Activated CD8-positive, alpha-beta memory T cell treated with anti-CD3 and anti-CD28 coated beads for 36 hours (primary cell): ENCODE measurements around the gene ABLIM2. TPM values are rescaled to one million over a fixed set of nuclear protein-coding genes. Genes with fewer than 3 reads are reported as not detected.

Experiments
- CTCF ChIA-PET: fragments of 350-600 bp; sonication (Branson Sonifier 250); formaldehyde crosslinking; loops from one replicate; lab custom pipeline; 2021; ENCODE audit warnings: antibody characterized with exemption; lab: Charles Lee
- POLR2A ChIA-PET: fragments of 350-600 bp; sonication (Branson Sonifier 250); formaldehyde crosslinking; loops from one replicate; lab custom pipeline; 2021; ENCODE audit warnings: antibody characterized with exemption; lab: Charles Lee
- total RNA-seq, 2 experiments: library from RNA; stranded (reverse); gene quantifications; one replicate each; pipeline ENCODE4 v1.2.3, GENCODE V29; 2021

Gene ABLIM2
- total RNA-seq, 2 experiments from 2014 or later, result 0.32 to 0.63 TPM

DNA sequence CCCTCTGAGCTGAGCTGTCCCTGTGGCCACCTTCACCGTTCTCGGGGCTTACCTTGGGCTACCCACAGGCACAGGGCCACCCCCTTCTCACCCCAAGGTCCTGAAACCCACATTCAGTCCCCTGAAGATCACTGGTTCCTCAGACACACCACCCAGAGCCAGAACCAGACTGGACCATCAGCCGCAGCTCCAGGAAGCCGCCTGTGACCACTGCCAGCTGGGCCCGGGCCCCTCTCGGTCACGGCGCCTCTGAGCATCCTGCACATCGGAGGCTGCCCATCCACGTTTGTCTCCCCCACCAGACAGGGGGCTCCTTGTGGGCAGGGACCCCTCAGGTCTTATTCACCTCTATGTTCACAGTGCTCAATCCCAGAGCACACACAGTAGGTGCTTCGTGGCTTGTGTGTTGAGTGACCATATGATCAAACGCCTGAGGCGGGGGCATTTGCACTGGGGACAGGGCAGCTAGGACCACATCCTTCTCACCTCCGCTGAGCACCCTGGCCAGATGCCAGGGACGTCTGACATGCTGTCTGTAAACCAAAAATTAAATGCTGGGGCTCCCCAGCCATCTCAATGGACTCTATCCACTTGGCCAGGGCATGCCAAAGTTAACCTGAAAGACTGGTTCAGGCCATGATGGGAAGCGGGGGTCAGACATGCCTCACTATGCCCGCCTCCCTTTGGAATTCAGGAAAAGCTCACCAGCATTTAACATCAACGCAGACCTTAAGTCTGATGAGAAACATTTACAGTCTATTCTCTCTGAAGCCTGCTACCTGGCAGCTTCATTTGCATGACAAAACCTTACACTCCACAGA is 109.5 kb downstream of the ABLIM2 start:
- ChIA-PET POLR2A (no interaction called here), CTCF (no interaction called here)

DNA sequence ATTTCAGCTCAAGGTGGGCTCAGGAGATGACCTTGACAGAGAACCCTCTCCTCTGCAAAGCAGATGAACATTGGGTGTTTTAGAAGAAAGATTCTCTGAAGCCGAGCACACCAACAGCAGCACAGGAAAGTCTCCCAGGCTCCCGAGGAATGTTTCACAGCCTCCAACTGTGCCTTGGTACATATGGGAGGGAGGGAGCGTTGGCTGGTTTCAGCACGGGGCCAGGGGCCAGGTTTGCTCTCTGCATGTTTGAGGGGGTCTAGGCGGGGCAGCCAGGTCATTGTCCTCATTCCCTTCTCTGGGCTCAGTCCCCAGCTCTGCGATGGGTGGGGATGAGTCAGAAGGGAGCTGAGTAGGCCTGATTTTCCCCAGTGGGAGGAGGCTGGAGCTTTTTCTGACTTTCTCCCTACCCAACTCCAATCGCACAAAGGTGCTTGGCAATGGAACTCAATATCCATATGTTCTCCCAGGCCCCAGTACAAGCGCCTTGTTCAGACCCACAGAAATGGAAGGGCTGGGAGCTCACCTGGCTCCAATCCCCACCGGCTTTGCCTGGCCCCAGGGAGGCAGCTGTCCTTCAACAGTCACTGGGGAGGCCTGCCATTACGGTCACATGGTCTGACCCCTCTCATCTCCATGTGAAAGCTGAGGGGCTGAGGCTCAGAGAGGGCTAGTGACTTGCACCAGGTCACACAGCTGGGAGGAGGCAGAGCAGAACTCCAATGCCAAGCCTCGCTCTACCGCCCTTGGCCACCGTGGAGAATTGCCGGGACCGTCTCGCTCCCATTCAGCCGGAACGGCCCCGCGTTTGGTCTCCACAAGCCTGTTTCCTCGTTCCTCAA is 110.6 kb downstream of the ABLIM2 start:
- POLR2A ChIA-PET, result no interaction called here

DNA sequence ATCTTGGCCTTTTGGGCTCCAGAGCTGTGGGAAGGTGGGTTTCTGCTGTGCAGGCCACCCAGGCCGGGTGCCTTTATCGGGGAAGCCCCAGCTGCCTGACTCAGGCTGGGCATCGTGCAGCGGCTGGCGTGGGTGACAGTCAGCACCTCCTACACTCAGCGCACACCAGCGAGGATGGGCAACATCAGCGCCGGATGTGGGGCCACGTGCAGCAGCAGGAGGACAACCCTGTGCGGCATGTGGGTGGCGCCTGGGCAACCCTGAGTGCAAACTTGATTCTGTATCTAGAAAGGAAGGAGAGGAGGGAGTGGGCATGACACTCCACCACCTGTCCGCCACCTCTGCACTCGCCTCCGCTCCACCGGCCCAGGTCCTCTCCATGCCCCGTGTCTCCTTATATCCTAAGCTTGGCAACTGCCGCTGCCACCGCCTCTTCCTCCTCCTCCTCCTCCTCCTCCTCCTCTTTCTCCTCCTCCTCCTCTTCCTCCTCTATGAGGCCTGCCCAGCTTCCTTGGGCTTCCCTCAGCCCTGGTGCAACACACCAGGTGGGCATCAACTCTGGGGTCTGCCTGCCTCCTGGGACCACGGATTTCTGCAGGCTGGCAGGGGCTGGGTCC is 111.6 kb downstream of the ABLIM2 start:
- ChIA-PET POLR2A (no interaction called here), CTCF (no interaction called here)

More for the DNA sequence above, 110.6 kb downstream of the ABLIM2 start:
- CTCF ChIA-PET, result no interaction called here

- POLR2A ChIA-PET, result no interaction called here
These were observed 112.7 kb downstream of the ABLIM2 start for GRCh38 chr4:8045909-8046308.

DNA sequence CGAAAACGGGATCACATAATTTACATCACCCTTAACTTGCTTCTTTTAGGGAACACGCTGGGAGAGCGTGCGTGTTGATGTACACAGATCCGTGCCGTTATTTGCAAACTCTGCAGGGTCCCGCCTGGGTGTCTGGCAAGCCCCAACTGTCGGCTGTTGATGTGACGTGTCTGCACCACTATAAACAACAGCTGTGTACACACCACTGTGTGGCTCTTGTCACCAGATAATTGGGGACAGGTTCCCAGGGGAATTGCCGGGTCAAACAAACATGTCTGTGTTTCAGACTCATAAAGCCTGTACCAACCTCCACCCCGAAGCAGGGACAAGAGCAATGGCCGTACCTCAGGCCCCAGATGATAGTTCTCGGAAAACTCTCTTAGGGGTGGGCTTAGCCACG is 113.9 kb downstream of the ABLIM2 start:
- ChIA-PET CTCF (no interaction called here), POLR2A (no interaction called here)

More at GRCh38 chr4:8045909-8046308, 112.7 kb downstream of the ABLIM2 start:
- CTCF ChIA-PET, result no interaction called here

GRCh38 chr4:8044244-8044643 is 114.4 kb downstream of the ABLIM2 start:
- ChIA-PET CTCF (no interaction called here), POLR2A (no interaction called here)

DNA sequence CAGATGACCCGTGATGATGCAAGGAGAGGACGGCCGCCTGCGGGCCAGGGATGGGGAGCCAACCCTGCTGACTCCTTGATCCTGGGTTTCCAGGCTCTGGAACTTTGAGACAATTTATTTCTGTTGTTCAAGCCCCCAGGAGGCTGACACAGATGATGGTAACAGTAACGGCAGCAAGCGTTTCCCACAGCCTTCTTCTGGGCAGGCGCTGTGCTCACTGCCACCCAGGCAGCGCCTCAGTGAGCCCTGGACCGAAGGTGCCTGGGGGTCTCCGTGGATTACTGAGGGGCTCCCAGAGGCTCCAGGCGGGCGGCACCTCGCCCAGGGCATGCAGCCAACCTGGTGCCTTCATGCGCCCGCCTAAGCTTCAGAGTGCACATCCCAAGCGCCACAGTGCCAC is 115.0 kb downstream of the ABLIM2 start:
- ChIA-PET POLR2A (no interaction called here), CTCF (no interaction called here)

- POLR2A ChIA-PET, result no interaction called here
- CTCF ChIA-PET, result no interaction called here
These were observed 116.7 kb downstream of the ABLIM2 start for GRCh38 chr4:8041868-8042267.

DNA sequence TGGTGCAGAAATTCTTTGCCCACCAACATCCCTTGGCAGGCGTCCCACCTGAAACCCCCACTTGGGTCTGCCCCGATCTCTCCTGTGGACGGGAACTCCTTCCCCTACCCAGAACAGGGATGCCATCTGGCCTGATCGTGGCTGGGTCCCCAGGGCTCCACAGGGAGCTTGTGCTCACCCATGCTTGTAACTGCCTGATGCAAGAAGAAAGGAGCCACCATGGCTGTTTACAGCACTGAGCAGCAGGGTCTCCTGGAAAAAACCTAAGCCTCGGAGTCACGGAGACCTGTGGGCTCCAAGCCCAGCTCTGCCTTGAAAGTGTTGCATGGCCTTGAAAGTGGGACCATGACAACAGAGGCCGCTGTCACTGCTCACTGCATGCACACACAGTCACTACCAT is 117.4 kb downstream of the ABLIM2 start:
- CTCF ChIA-PET, result no interaction called here
- POLR2A ChIA-PET, result no interaction called here

GRCh38 chr4:8040607-8041006 is 118.0 kb downstream of the ABLIM2 start:
- ChIA-PET POLR2A (no interaction called here), CTCF (no interaction called here)

DNA sequence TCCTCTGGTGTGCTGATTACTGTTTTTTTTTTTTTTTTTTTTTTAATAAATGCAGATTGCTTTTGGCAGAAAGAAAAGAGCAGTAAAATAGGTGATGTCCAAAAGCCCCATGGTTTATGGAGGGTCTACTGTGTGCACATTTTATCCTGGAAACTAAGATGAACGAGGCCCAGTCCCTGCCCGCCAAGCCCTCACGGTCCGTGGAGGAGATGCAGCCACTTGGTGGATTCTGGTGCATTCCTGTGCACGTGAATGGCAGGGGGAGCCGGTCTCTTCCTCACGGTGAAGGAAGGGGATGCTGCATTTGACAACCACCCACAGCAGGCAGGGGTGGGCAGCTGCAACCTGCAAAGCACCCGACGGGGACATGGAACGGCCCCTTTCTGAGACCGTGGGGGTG is 118.8 kb downstream of the ABLIM2 start:
- CTCF ChIA-PET, result no interaction called here

GRCh38 chr4:8039290-8039689 is 119.3 kb downstream of the ABLIM2 start:
- ChIA-PET POLR2A (no interaction called here), CTCF (no interaction called here)

More for the DNA sequence above, 118.8 kb downstream of the ABLIM2 start:
- POLR2A ChIA-PET, result no interaction called here

DNA sequence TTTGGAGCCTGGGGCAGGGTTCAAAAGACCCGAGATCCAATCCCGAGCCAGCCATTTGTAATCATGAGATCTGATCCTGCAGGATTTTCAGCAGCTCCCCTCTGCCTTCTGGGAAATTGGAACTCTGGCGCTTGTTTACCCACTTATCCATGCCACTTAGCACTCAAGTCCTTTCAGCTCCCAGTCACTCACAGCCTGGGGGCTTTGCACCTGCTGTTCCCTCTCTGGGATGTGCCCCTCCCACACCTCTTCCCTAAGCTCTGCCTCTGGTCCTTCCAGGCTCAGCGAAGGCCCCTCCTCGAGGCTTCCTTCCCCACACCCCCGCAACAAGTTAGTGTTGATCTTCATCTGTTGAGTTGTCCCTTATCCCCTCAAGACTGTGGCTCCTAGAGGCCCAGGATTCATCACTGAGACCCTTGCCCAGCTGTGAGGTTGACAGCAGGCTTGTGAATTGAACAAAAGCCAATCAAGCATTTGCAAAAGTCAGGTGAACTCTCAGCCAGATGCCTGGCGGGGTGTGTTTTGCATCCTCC is 119.8 kb downstream of the ABLIM2 start:
- POLR2A ChIA-PET, result no interaction called here

GRCh38 chr4:8038083-8038482 is 120.5 kb downstream of the ABLIM2 start:
- ChIA-PET POLR2A (no interaction called here), CTCF (no interaction called here)

More for the DNA sequence above, 119.8 kb downstream of the ABLIM2 start:
- CTCF ChIA-PET, result no interaction called here

- POLR2A ChIA-PET, result no interaction called here
- CTCF ChIA-PET, result no interaction called here
These were observed 121.4 kb downstream of the ABLIM2 start for GRCh38 chr4:8037150-8037769.

GRCh38 chr4:8035371-8035780 is 123.2 kb downstream of the ABLIM2 start:
- POLR2A ChIA-PET, result no interaction called here
- CTCF ChIA-PET, result no interaction called here

DNA sequence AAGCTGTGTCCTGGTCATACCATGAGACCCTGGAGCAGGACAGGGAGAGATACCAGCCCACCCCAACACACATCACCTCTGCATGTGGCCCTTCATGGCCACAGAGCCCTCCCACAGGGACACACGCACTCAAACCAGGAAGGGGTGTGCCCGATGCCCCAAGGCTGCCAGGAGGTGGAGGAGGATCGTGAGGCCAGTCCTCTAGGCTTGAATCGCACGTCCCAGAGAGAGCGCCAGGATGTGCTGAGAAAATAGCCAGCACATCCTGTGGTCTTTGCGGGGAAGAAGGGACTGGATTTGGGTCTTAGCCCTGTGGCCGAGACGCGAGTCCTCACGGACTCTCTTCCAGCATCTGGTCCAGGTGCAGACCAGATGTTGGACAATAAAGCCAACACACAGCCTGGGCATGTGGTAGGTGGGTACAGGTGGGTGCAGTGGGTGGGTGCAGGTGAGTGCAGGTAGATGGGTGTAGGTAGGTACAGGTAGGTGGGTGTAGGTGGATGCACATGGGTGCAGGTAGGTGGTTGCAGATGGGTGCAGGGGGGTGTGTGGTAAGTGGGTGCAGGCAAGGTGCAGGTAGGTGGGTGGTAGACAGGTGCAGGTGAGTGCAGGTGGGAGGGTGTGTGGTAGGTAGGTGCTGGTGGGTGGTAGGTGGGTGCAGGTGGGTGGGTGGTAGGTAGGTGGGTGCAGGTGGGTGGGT is 124.6 kb downstream of the ABLIM2 start:
- ChIA-PET CTCF (no interaction called here), POLR2A (no interaction called here)

DNA sequence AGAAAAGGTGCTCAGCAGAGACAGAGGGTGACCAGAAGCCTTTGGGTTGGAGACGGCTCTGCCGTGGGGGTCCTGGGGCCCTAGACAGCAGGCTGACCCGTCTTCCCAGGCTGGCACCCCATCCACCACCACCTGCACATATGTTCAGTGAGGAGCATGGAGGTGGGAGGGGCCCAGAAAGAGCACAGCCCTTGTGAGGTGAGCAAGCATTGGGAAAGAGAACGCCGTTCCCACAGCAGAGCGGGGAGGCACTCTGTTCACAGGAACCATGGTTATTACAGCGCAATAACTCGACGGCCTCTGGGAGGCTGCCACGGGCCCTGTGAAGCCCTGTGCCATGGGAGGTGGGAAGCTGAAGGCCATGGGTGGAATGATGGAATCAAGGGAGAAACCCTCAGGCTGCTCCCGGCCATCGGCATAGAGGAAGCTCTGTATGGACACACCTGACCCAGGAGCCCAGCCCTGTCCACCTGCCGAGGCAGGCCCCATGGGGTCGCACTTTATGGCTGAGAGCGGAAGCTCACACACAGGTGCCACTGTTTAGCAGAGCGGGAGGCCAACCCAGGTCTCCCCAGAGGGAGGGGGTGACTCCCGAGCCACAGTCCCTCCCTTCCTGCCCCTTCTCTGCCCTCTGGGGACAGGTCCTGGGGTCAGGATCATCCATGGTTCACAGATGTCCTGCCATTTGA is 125.4 kb downstream of the ABLIM2 start:
- CTCF ChIA-PET, result no interaction called here
- POLR2A ChIA-PET, result no interaction called here
